Neural crest cell (in vitro differentiated cells): ENCODE results near the gene ALDH3A2. TPM values are rescaled to one million over a fixed set of nuclear protein-coding genes. Genes with fewer than 3 reads are reported as not detected.

Experiments
- DNase-seq: peaks from one replicate; pipeline ENCODE4 v3.0.0; 2021; ENCODE audit warnings: low read depth, mixed read lengths, low spot score
- H3K27ac Mint-ChIP-seq: one replicate; pipeline ENCODE4 v1.8.0; 2021; ENCODE audit warnings: mild to moderate bottlenecking, mixed read lengths; ENCODE audit not compliant: unreplicated experiment
- H3K27me3 Mint-ChIP-seq: 2 replicates; pipeline ENCODE4 v1.8.0; 2021; ENCODE audit warnings: low read depth, mild to moderate bottlenecking, mixed read lengths
- H3K36me3 Mint-ChIP-seq: 2 replicates; pipeline ENCODE4 v1.8.0; 2021; ENCODE audit warnings: low read depth, mild to moderate bottlenecking, mixed read lengths
- H3K4me1 Mint-ChIP-seq: 2 replicates; pipeline ENCODE4 v1.8.0; 2021; ENCODE audit warnings: mixed read lengths
- H3K4me3 Mint-ChIP-seq: one replicate; pipeline ENCODE4 v1.8.0; 2021; ENCODE audit warnings: mild to moderate bottlenecking, mixed read lengths
- H3K9me3 Mint-ChIP-seq: 2 replicates; pipeline ENCODE4 v1.8.0; 2021; ENCODE audit warnings: mixed read lengths
- CTCF ChIP-seq: fragments of 200-600 bp; sonication (generic); conservative IDR thresholded peaks from 2 replicates; pipeline ENCODE4 v1.5.0; 2021; ENCODE audit warnings: antibody characterized with exemption, mild to moderate bottlenecking
- total RNA-seq: library from RNA; stranded (reverse); gene quantifications from 2 replicates; pipeline ENCODE4 v1.2.1, GENCODE V29; 2021

ALDH3A2 gene
- total RNA-seq, 1 donor from 2014 or later = 53.4 TPM

GRCh38 chr17:19723964-19724363 lies 75.4 kb downstream of the ALDH3A2 start:
- H3K4me1 Mint-ChIP-seq = no peaks in the 10 kb centered on the region
- H3K9me3 Mint-ChIP-seq = no peaks in the 10 kb centered on the region
- no peak overlapping the region for H3K27ac Mint-ChIP-seq
- no peaks in the 10 kb centered on the region for H3K36me3 Mint-ChIP-seq
- DNase-seq = no peak
- no peak overlapping the region for H3K4me3 Mint-ChIP-seq
- no peaks in the 10 kb centered on the region for H3K27me3 Mint-ChIP-seq
- TF ChIP-seq CTCF = no peak

DNA sequence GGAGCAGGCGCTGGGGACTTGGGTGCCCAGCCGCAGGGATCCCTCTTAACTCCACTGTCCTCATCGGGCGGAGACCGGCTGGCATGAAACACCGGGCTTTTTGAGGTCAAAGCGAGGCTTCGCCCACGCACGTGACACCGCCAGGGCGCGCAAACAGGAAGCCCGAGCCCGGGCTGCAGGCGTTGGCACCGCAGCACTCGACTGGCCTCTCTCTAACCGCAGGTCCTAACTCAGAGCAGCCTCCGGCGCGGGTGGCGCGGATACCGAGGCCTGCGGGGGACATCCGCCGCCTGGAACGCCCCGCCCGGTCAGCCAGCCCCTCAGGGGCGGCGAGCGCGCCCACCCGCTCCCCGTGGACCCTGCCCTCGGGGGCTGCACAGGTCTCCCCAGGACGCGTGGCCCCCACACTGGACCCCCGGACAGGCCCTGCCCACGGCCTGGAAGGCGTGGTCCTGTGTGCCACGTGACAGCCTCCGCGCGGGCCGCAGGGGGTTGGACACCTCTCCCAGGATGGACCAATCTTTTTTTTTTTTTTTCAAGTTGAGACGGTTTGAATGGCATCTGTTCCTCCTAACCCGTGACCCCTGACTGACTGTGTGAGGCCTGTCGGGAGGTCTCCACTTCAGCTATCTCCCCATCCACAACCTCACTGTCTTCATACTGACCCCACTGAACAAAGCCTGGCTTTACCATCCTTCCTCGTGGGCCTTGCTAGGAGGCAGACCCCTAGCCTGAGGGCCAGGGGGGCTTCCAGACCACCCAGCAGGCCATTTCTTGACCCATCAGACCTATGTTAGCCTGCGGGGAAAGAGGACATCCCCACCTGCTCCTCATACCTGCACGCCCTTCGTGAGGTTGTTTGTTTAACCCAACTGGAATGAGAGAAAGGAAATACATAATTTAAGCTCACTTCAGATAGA lies 76.2 kb downstream of the ALDH3A2 start:
- H3K4me3 Mint-ChIP-seq = no peak overlapping the region
- no peaks in the 10 kb centered on the region for H3K27me3 Mint-ChIP-seq
- DNase-seq = no peak
- TF ChIP-seq CTCF = no peak
- H3K36me3 Mint-ChIP-seq = no peaks in the 10 kb centered on the region
- no peaks in the 10 kb centered on the region for H3K9me3 Mint-ChIP-seq
- H3K27ac Mint-ChIP-seq = peak overlapping the region; percentile 19
- no peaks in the 10 kb centered on the region for H3K4me1 Mint-ChIP-seq

DNA sequence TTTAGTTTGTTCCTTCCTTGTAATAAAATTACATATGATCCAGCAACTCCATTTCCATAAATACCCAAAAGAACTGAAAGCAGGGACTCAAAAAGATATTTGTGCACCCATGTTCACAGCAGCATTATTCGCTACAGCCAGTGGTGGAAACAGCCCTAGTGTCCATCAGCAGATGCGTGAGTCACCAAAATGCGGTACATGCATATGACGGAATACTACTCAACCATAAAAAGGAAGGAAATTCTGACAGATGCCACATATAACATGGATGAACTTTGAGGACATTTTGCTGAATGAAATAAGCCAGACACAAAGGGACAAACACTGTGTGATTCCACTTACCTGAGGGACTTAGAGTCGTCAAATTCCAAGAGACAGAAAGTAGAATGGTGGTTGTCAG lies 76.9 kb downstream of the ALDH3A2 start:
- no peak overlapping the region for H3K4me3 Mint-ChIP-seq
- H3K36me3 Mint-ChIP-seq = no peaks in the 10 kb centered on the region
- H3K27ac Mint-ChIP-seq = no peak overlapping the region
- no peaks in the 10 kb centered on the region for H3K9me3 Mint-ChIP-seq
- H3K4me1 Mint-ChIP-seq = no peaks in the 10 kb centered on the region
- H3K27me3 Mint-ChIP-seq = no peaks in the 10 kb centered on the region
- no peak for DNase-seq
- no peak for TF ChIP-seq CTCF

GRCh38 chr17:19726631-19727376 lies 78.3 kb downstream of the ALDH3A2 start:
- no peak overlapping the region for H3K4me3 Mint-ChIP-seq

More at GRCh38 chr17:19726631-19727376, 78.3 kb downstream of the ALDH3A2 start:
- Mint-ChIP-seq H3K27ac (no peak overlapping the region), H3K27me3 (no peaks in the 10 kb centered on the region), H3K4me1 (no peaks in the 10 kb centered on the region), H3K36me3 (no peaks in the 10 kb centered on the region), H3K9me3 (no peaks in the 10 kb centered on the region)
- no peak for DNase-seq
- TF ChIP-seq CTCF = no peak

Other genes starting within 250 kb of the ALDH3A2 start
- gene RNF112, start 237.5 kb upstream of the ALDH3A2 start, total RNA-seq = 0.84 and 1.2 TPM in 2 replicates
- 4.1 and 4.3 TPM in 2 replicates for gene SLC47A1, start 114.9 kb upstream of the ALDH3A2 start, total RNA-seq
- gene SLC47A2, start 67.8 kb downstream of the ALDH3A2 start, total RNA-seq = not detected in 2 replicates
- gene ALDH3A1, start 99.5 kb downstream of the ALDH3A2 start, total RNA-seq = 0.64 TPM in 1 of 2 replicates, not detected in the other
- gene ULK2, start 219.2 kb downstream of the ALDH3A2 start, total RNA-seq = 30.6 and 30.7 TPM in 2 replicates